Right cardiac atrium (tissue), 5 donors: ENCODE measurements around the gene FSTL4. TPM values are rescaled to one million over a fixed set of nuclear protein-coding genes. Genes with fewer than 3 reads are reported as not detected.
"Not testable (repeated sequence)": the region's sequence is repeated elsewhere in the genome, so short reads cannot be mapped to it uniquely, and the experiment has no call there.

Source experiments
- ATAC-seq, 2 donors: fragments of 200-7000 bp; cut with Tn5 transposase; one replicate each; pipeline versions ENCODE4 v1.8.0 to v1.9.1; 2020; ENCODE audit warnings: moderate library complexity in 2 of 2, mild to moderate bottlenecking in 1 of 2
- DNase-seq, 3 donors: peaks; one replicate each; pipeline ENCODE4 v3.0.0-alpha.2; 2020
- H3K27ac ChIP-seq: one replicate; pipeline ENCODE4 v1.5.1; 2013; ENCODE audit warnings: mild to moderate bottlenecking, low read length, control low read depth, moderate library complexity
- H3K27me3 ChIP-seq: one replicate; pipeline ENCODE4 v1.6.1; 2013; ENCODE audit not compliant: control insufficient read depth, insufficient read depth
- H3K4me1 ChIP-seq: one replicate; pipeline ENCODE4 v1.6.1; 2013; ENCODE audit warnings: low read length; ENCODE audit not compliant: control insufficient read depth, insufficient read depth
- H3K4me3 ChIP-seq: one replicate; pipeline ENCODE4 v1.5.1; 2013; ENCODE audit warnings: low read length, control low read depth
- H3K9me3 ChIP-seq: one replicate; pipeline ENCODE4 v1.6.1; 2013; ENCODE audit warnings: low read length; ENCODE audit not compliant: control insufficient read depth
- WGBS: extraction: QIAGEN DNeasy Blood & Tissue Kit; methylation state at CpG from one replicate; pipeline ENCODE4 v1.1.7; 2013; 5-methylcytosine and 5-hydroxymethylcytosine counted together
- intact Hi-C, 4 donors: fragments of 100-400 bp; cut with DNase I; formaldehyde crosslinking; loops; one replicate each; pipeline versions ENCODE4 v1.11.0 to v1.14.0; 2022 to 2023
- polyA plus RNA-seq: library from polyadenylated mRNA; stranded (reverse); fragments of 200-250 nt; gene quantifications from one replicate; pipeline ENCODE4 v1.2.3, GENCODE V29; 2013
- total RNA-seq, 4 donors: library from RNA; stranded (reverse); fragmentation: NEBNext Ultra II Directional; extraction: Animal tissue kit (Norgen Biotek cat#: 25700); gene quantifications; one replicate each; pipeline ENCODE4 v1.2.1, GENCODE V29; 2021
- donor health status: healthy with polysubstance abuse.
- donor health status: DM: no; HTN: yes; CAD: no.
- donor health status: DM: no; HTN: no; CAD: no.
- donor health status: DM: no; HTN: yes; CAD: no; lungs with severe emphysema.
- donor health status: DM: yes; HTN: yes; CAD: no.

FSTL4 gene
- total and polyA plus RNA-seq, 5 donors, result not detected

GRCh38 chr5:133552925-133553525, 59.3 kb downstream of the FSTL4 start:
- Histone ChIP-seq H3K27ac (no peak overlapping the region), H3K9me3 (no peaks in the 10 kb centered on the region), H3K4me1 (no peaks in the 10 kb centered on the region), H3K27me3 (no peaks in the 10 kb centered on the region), H3K4me3 (no peak overlapping the region)
- intact Hi-C loops, result no loop called here
- ATAC-seq (peak in 1 of 2 donors; percentile 73), DNase-seq (peak; percentile 43 to 74 (median 59))
- 28% methylated on average over 13 of the region's 13 CpGs for WGBS

GRCh38 chr5:133546500-133546899, 65.8 kb downstream of the FSTL4 start:
- no peaks in the 10 kb centered on the region for H3K27me3 ChIP-seq
- ATAC-seq, result no peak
- H3K4me3 ChIP-seq, result no peak overlapping the region
- no peaks in the 10 kb centered on the region for H3K4me1 ChIP-seq
- DNase-seq, result no peak
- intact Hi-C loops, result no loop called here
- WGBS, result 75% methylated on average over 1 of the region's 1 CpG
- no peak overlapping the region for H3K27ac ChIP-seq
- H3K9me3 ChIP-seq, result no peaks in the 10 kb centered on the region

DNA sequence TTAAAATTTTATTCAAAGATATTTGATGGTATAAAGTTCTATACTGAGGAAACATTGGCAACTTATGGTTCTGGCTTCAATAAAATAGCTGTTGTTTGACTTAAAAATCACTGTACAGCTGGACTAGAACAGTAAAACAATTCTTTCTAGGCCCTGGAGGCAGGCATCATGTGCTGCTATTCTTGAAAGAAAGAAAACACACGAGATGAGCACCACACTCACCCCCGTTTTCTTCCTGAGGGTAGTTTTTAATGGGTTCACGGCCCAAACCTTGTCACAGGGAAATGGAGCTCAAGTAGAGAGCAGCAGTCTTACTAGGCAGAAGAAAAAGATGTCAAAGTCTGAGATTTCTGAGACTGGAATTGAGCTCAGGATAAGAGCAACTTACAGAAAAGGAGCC, 68.0 kb downstream of the FSTL4 start:
- Histone ChIP-seq H3K27ac (no peak overlapping the region), H3K4me3 (no peak overlapping the region), H3K27me3 (no peaks in the 10 kb centered on the region), H3K9me3 (no peaks in the 10 kb centered on the region), H3K4me1 (no peaks in the 10 kb centered on the region)
- no peak for DNase-seq
- WGBS, result 64% methylated on average over 3 of the region's 3 CpGs
- ATAC-seq, result no peak
- intact Hi-C loops, result no loop called here

DNA sequence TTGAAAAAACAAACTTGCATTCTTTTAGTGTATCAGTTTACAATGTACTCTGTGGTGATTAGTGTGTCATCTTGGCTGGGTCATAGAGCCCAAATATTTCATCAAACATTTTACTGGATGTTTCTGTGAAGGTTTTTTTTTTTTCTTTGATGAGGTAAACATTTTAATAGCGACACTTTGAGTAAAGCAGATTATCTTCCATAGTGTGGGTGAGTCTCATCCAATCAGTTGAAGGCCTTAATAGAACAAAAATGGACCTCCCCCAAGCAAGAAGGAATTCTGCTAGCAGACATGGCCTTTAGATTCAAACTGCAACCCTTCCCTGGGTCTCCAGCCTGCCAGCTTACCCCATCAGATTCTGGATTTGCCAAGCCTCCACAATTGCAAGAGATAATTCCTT, 72.5 kb downstream of the FSTL4 start:
- ATAC-seq, result no peak
- intact Hi-C loops, result no loop called here

GRCh38 chr5:133538718-133539117, 73.6 kb downstream of the FSTL4 start:
- no peaks in the 10 kb centered on the region for H3K4me1 ChIP-seq
- 66% methylated on average over 7 of the region's 7 CpGs for WGBS
- intact Hi-C loops, result no loop called here
- no peaks in the 10 kb centered on the region for H3K27me3 ChIP-seq
- no peak overlapping the region for H3K4me3 ChIP-seq
- no peak for DNase-seq
- no peak for ATAC-seq
- no peaks in the 10 kb centered on the region for H3K9me3 ChIP-seq
- H3K27ac ChIP-seq, result no peak overlapping the region

More for the DNA sequence above, 72.5 kb downstream of the FSTL4 start:
- Histone ChIP-seq H3K4me1 (no peaks in the 10 kb centered on the region), H3K27me3 (no peaks in the 10 kb centered on the region), H3K9me3 (no peaks in the 10 kb centered on the region), H3K4me3 (no peak overlapping the region), H3K27ac (no peak overlapping the region)
- WGBS, result 80% methylated on average over 1 of the region's 1 CpG
- no peak for DNase-seq

GRCh38 chr5:133535241-133535929, 77.0 kb downstream of the FSTL4 start:
- DNase-seq, intact Hi-C loops, H3K9me3 ChIP-seq, H3K27me3 ChIP-seq, H3K27ac ChIP-seq, ATAC-seq, H3K4me1 ChIP-seq, H3K4me3 ChIP-seq: not testable (repeated sequence)
- WGBS, result 81% methylated on average over 13 of the region's 13 CpGs

GRCh38 chr5:133534566-133534965, 77.8 kb downstream of the FSTL4 start:
- Histone ChIP-seq H3K4me1 (peaks cover 4% of the 10 kb centered on the region), H3K27ac (no peak overlapping the region), H3K27me3 (no peaks in the 10 kb centered on the region), H3K9me3 (no peaks in the 10 kb centered on the region), H3K4me3 (no peak overlapping the region)
- intact Hi-C loops, result no loop called here
- ATAC-seq (no peak), DNase-seq (no peak)
- 89% methylated on average over 2 of the region's 2 CpGs for WGBS

DNA sequence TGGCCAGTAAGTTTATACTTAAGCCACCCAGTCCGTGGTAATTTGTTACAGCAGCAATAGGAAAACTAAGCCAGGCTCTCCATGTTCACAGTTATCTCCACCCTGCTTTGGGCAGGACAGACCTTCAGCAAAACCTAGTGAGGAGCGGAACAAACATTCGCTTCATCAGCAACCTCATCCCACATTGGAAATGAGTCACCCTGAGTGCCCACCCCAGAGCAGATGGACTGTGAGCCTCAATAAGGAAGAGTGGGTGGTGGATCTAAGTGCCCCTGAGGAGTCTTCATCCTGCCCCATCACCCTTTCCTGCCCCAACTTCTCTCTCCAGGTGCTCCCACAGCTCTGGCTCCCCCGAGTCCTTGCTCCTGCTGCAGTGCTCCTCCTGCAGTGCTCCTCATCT, 78.8 kb downstream of the FSTL4 start:
- H3K4me1 ChIP-seq, result peaks cover 4% of the 10 kb centered on the region
- ATAC-seq (no peak), DNase-seq (no peak)
- H3K9me3 ChIP-seq, result no peaks in the 10 kb centered on the region
- H3K4me3 ChIP-seq, result no peak overlapping the region
- H3K27me3 ChIP-seq, result no peaks in the 10 kb centered on the region
- H3K27ac ChIP-seq, result no peak overlapping the region
- intact Hi-C loops, result no loop called here
- WGBS, result 88% methylated on average over 4 of the region's 4 CpGs

- DNase-seq (no peak), ATAC-seq (peak; percentile 32 to 50)
- 26% methylated on average over 4 of the region's 4 CpGs for WGBS
- intact Hi-C loops, result no loop called here
- Histone ChIP-seq H3K4me1 (peaks cover 4% of the 10 kb centered on the region), H3K9me3 (no peaks in the 10 kb centered on the region), H3K27me3 (no peaks in the 10 kb centered on the region), H3K4me3 (no peak overlapping the region), H3K27ac (no peak overlapping the region)
These were observed 80.7 kb downstream of the FSTL4 start for GRCh38 chr5:133531594-133531993.

GRCh38 chr5:133531178-133531577, 81.2 kb downstream of the FSTL4 start:
- Histone ChIP-seq H3K4me1 (peaks cover 4% of the 10 kb centered on the region), H3K4me3 (no peak overlapping the region), H3K9me3 (no peaks in the 10 kb centered on the region), H3K27ac (no peak overlapping the region), H3K27me3 (no peaks in the 10 kb centered on the region)
- WGBS, result 72% methylated on average over 4 of the region's 4 CpGs
- intact Hi-C loops, result no loop called here
- no peak for DNase-seq
- no peak for ATAC-seq

GRCh38 chr5:133530270-133530669, 82.1 kb downstream of the FSTL4 start:
- Histone ChIP-seq H3K27ac (no peak overlapping the region), H3K4me1 (peaks cover 4% of the 10 kb centered on the region), H3K27me3 (no peaks in the 10 kb centered on the region), H3K4me3 (no peak overlapping the region), H3K9me3 (no peaks in the 10 kb centered on the region)
- DNase-seq, result no peak
- ATAC-seq, result no peak
- 83% methylated on average over 6 of the region's 6 CpGs for WGBS
- intact Hi-C loops, result no loop called here
